ENCODE results near the gene HEPHL1.

DNA sequence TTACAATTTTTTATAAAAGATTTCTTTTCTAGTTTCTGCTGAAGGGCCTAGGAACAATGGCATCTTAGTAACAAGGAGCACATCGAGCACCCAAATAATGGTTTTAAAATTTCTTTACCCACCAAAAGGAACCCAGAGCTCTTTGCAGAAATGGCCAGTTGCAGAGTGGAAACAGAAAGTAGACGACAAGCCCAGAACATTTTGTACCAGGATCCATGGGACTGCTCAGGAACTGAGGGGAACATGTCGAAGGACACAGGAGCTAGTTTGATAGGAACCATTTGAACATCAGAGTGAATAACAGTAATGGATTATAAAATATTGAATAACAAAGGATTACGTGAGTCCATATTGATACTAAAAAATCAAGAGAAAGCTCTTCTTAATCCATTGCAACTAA lies 124.8 kb downstream of the HEPHL1 start:
- TF ChIP-seq CTCF (IDR thresholded peaks at IDR 0.05) (no peak), POLR2A (IDR thresholded peaks at IDR 0.05) (no peak), POLR2AphosphoS5 (IDR thresholded peaks at IDR 0.05) (no peak), EP300 (IDR thresholded peaks at IDR 0.05) (no peak)

All from suprapubic skin (tissue), 4 donors.